Duodenal mucosa (tissue), 2 donors: ENCODE results near the gene ISYNA1.

Source experiments
- H3K27ac ChIP-seq: one replicate; pipeline ENCODE4 v1.7.0; 2013; ENCODE audit warnings: low read depth, low read length
- H3K27me3 ChIP-seq, 2 donors: one replicate each; pipeline ENCODE4 v1.7.0; 2013; ENCODE audit warnings: low read length in 2 of 2, control low read depth in 1 of 2; ENCODE audit not compliant: insufficient read depth in 2 of 2, control insufficient read depth in 1 of 2
- H3K36me3 ChIP-seq, 2 donors: one replicate each; pipeline ENCODE4 v1.7.0; 2013; ENCODE audit warnings: low read length in 2 of 2, control low read depth in 1 of 2; ENCODE audit not compliant: insufficient read depth in 2 of 2, control insufficient read depth in 1 of 2
- H3K4me1 ChIP-seq, 2 donors: one replicate each; pipeline ENCODE4 v1.7.0; 2013; ENCODE audit warnings: low read length in 2 of 2, control low read depth in 1 of 2; ENCODE audit not compliant: insufficient read depth in 2 of 2, control insufficient read depth in 1 of 2
- H3K4me3 ChIP-seq, 2 donors: one replicate each; pipeline ENCODE4 v1.7.0; 2013; ENCODE audit warnings: low read length in 2 of 2, low read depth in 1 of 2
- H3K9ac ChIP-seq, 2 donors: one replicate each; pipeline ENCODE4 v1.7.0; 2013; ENCODE audit warnings: low read length in 2 of 2, low read depth in 1 of 2
- H3K9me3 ChIP-seq, 2 donors: one replicate each; pipeline ENCODE4 v1.7.0; 2013; ENCODE audit warnings: low read length in 2 of 2, control low read depth in 1 of 2; ENCODE audit not compliant: control insufficient read depth in 1 of 2

ISYNA1 gene

GRCh38 chr19:18439025-18439909 is 1.3 kb upstream of the ISYNA1 start:
- H3K27me3 ChIP-seq = no peaks in the 10 kb centered on the region
- H3K4me3 ChIP-seq = no peak overlapping the region
- no peaks in the 10 kb centered on the region for H3K9me3 ChIP-seq
- H3K27ac ChIP-seq = no peak overlapping the region
- H3K4me1 ChIP-seq = peaks cover 0 to 15% of the 10 kb centered on the region in 2 donors
- H3K36me3 ChIP-seq = peaks cover 9 to 14% of the 10 kb centered on the region in 2 donors
- H3K9ac ChIP-seq = no peak overlapping the region

- peaks cover under 1 to 6% of the 10 kb centered on the region in 2 donors for H3K36me3 ChIP-seq
- peak overlapping the region in 1 of 2 donors; percentile 25 for H3K9ac ChIP-seq
- peak overlapping the region in 1 of 2 donors; percentile 21 for H3K4me3 ChIP-seq
- H3K27ac ChIP-seq = no peak overlapping the region
- peaks cover 0 to 15% of the 10 kb centered on the region in 2 donors for H3K4me1 ChIP-seq
- no peaks in the 10 kb centered on the region for H3K9me3 ChIP-seq
- no peaks in the 10 kb centered on the region for H3K27me3 ChIP-seq
These were observed 545 bp upstream of the ISYNA1 start for GRCh38 chr19:18438331-18439024.

GRCh38 chr19:18436671-18437490 is 1.1 kb downstream of the ISYNA1 start:
- H3K4me1 ChIP-seq = peaks cover 0 to 13% of the 10 kb centered on the region in 2 donors

GRCh38 chr19:18435842-18436670 is 1.9 kb downstream of the ISYNA1 start:
- no peaks in the 10 kb centered on the region for H3K9me3 ChIP-seq
- H3K36me3 ChIP-seq = peaks cover 0 to 4% of the 10 kb centered on the region in 2 donors
- peak overlapping the region in 1 of 2 donors; percentile 54 for H3K4me3 ChIP-seq
- H3K27ac ChIP-seq = no peak overlapping the region
- H3K27me3 ChIP-seq = no peaks in the 10 kb centered on the region
- H3K4me1 ChIP-seq = peaks cover 0 to 12% of the 10 kb centered on the region in 2 donors
- no peak overlapping the region for H3K9ac ChIP-seq

More at GRCh38 chr19:18436671-18437490, 1.1 kb downstream of the ISYNA1 start:
- no peaks in the 10 kb centered on the region for H3K27me3 ChIP-seq
- no peaks in the 10 kb centered on the region for H3K9me3 ChIP-seq
- H3K9ac ChIP-seq = peak overlapping the region in 1 of 2 donors; percentile 25
- H3K36me3 ChIP-seq = peaks cover 0 to 4% of the 10 kb centered on the region in 2 donors
- no peak overlapping the region for H3K27ac ChIP-seq
- peak overlapping the region; percentile 54 to 60 for H3K4me3 ChIP-seq

GRCh38 chr19:18435178-18435841 is 2.6 kb downstream of the ISYNA1 start:
- H3K4me3 ChIP-seq = no peak overlapping the region
- H3K9ac ChIP-seq = no peak overlapping the region
- no peaks in the 10 kb centered on the region for H3K9me3 ChIP-seq
- no peaks in the 10 kb centered on the region for H3K27me3 ChIP-seq
- H3K36me3 ChIP-seq = peaks cover 0 to 4% of the 10 kb centered on the region in 2 donors
- H3K4me1 ChIP-seq = peaks cover 0 to 12% of the 10 kb centered on the region in 2 donors
- no peak overlapping the region for H3K27ac ChIP-seq

GRCh38 chr19:18434411-18435175 is 3.3 kb downstream of the ISYNA1 start:
- no peak overlapping the region for H3K27ac ChIP-seq
- H3K9ac ChIP-seq = no peak overlapping the region
- no peaks in the 10 kb centered on the region for H3K27me3 ChIP-seq
- no peak overlapping the region for H3K4me3 ChIP-seq
- H3K4me1 ChIP-seq = peaks cover 0 to 12% of the 10 kb centered on the region in 2 donors
- peaks cover 0 to 4% of the 10 kb centered on the region in 2 donors for H3K36me3 ChIP-seq
- H3K9me3 ChIP-seq = no peaks in the 10 kb centered on the region

- H3K9ac ChIP-seq = no peak overlapping the region
- H3K27me3 ChIP-seq = no peaks in the 10 kb centered on the region
- H3K4me3 ChIP-seq = no peak overlapping the region
- H3K27ac ChIP-seq = no peak overlapping the region
- H3K9me3 ChIP-seq = no peaks in the 10 kb centered on the region
- H3K4me1 ChIP-seq = peaks cover 0 to 12% of the 10 kb centered on the region in 2 donors
- peaks cover 0 to 4% of the 10 kb centered on the region in 2 donors for H3K36me3 ChIP-seq
These were observed 4.1 kb downstream of the ISYNA1 start for GRCh38 chr19:18433735-18434398.

GRCh38 chr19:18433015-18433691 is 4.8 kb downstream of the ISYNA1 start:
- H3K27me3 ChIP-seq = no peaks in the 10 kb centered on the region
- no peak overlapping the region for H3K9ac ChIP-seq
- no peaks in the 10 kb centered on the region for H3K9me3 ChIP-seq
- H3K4me1 ChIP-seq = peaks cover 0 to 11% of the 10 kb centered on the region in 2 donors
- H3K36me3 ChIP-seq = peaks cover 0 to 4% of the 10 kb centered on the region in 2 donors
- H3K4me3 ChIP-seq = peak overlapping the region in 1 of 2 donors; percentile 53
- H3K27ac ChIP-seq = no peak overlapping the region
